Measurements from ENCODE around the gene MOB2.

GRCh38 chr11:1490651-1491050 lies 4.1 kb upstream of the MOB2 start:
- no peak for TF ChIP-seq EZH2 (IDR thresholded peaks at IDR 0.05; ENCODE audit: borderline replicate concordance, low read depth, low read length, severe bottlenecking)
- no peak for TF ChIP-seq CTCF (IDR thresholded peaks at IDR 0.05; ENCODE audit: borderline replicate concordance, extremely low read depth, low read length, poor library complexity, severe bottlenecking)

Measured in DND-41 (cell line).